Ishikawa (cell line): ENCODE results near the gene PTCD2.

ENCODE experiments used
- CEBPB ChIP-seq: IDR thresholded peaks from 2 replicates; pipeline ENCODE4 v1.6.1; 2012
- EGR1 ChIP-seq: IDR thresholded peaks from 2 replicates; pipeline ENCODE4 v1.6.1; 2012
- EP300 ChIP-seq: IDR thresholded peaks from 2 replicates; pipeline ENCODE4 v1.6.1; 2012; ENCODE audit warnings: borderline replicate concordance
- NFIC ChIP-seq: IDR thresholded peaks from 2 replicates; pipeline ENCODE4 v1.6.1; 2012
- RAD21 ChIP-seq: IDR thresholded peaks from 2 replicates; pipeline ENCODE4 v1.6.1; 2012; ENCODE audit warnings: low read depth
- TAF1 ChIP-seq: IDR thresholded peaks from 2 replicates; pipeline ENCODE4 v1.6.1; 2012; ENCODE audit warnings: low read depth, mild to moderate bottlenecking
- YY1 ChIP-seq: IDR thresholded peaks from 2 replicates; pipeline ENCODE4 v1.6.1; 2012; ENCODE audit warnings: low read depth
- TF ChIP-seq, protein P1 (sequence below): IDR thresholded peaks from 2 replicates; pipeline ENCODE4 v1.6.1; 2012; ENCODE audit warnings: low read depth, mild to moderate bottlenecking

DNA sequence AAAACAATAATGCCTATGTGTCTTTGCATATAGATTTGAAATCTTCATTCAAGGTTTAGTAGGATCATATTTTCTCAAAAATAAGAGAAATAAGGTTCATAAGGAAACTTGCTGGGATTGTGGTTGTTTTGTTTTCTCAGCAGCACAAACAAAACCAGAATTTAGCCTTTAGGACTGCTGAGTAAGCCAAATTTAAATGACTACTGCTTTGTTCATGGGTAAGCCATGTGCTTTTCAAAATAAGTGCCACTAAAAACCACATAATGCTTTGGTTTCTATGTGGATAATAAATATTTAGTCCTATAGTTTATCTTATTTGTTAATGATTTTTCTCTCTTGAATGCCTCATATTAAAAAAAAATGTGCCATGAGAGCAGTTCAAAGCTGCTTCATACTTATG lies 38.8 kb downstream of the PTCD2 start:
- TF ChIP-seq YY1 = no peak
- no peak for TF ChIP-seq EGR1
- TF ChIP-seq EP300 = no peak
- TF ChIP-seq, protein P1, sequence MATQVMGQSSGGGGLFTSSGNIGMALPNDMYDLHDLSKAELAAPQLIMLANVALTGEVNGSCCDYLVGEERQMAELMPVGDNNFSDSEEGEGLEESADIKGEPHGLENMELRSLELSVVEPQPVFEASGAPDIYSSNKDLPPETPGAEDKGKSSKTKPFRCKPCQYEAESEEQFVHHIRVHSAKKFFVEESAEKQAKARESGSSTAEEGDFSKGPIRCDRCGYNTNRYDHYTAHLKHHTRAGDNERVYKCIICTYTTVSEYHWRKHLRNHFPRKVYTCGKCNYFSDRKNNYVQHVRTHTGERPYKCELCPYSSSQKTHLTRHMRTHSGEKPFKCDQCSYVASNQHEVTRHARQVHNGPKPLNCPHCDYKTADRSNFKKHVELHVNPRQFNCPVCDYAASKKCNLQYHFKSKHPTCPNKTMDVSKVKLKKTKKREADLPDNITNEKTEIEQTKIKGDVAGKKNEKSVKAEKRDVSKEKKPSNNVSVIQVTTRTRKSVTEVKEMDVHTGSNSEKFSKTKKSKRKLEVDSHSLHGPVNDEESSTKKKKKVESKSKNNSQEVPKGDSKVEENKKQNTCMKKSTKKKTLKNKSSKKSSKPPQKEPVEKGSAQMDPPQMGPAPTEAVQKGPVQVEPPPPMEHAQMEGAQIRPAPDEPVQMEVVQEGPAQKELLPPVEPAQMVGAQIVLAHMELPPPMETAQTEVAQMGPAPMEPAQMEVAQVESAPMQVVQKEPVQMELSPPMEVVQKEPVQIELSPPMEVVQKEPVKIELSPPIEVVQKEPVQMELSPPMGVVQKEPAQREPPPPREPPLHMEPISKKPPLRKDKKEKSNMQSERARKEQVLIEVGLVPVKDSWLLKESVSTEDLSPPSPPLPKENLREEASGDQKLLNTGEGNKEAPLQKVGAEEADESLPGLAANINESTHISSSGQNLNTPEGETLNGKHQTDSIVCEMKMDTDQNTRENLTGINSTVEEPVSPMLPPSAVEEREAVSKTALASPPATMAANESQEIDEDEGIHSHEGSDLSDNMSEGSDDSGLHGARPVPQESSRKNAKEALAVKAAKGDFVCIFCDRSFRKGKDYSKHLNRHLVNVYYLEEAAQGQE = no peak
- no peak for TF ChIP-seq NFIC
- TF ChIP-seq CEBPB = no peak
- TF ChIP-seq TAF1 = no peak
- no peak for TF ChIP-seq RAD21
